Measurements from ENCODE around the gene SELENOW.
"Not testable (repeated sequence)": the region's sequence is repeated elsewhere in the genome, so short reads cannot be mapped to it uniquely, and the experiment has no call there.

Gene SELENOW

GRCh38 chr19:47813995-47814328 is 35.5 kb downstream of the SELENOW start:
- Histone ChIP-seq H3K4me1 (no peaks in the 10 kb centered on the region), H3K36me3 (no peaks in the 10 kb centered on the region), H3K4me3 (no peak overlapping the region), H3K27ac (no peak overlapping the region), H3K27me3 (peaks cover 0 to 14% of the 10 kb centered on the region in 2 donors), H3K9me3 (no peaks in the 10 kb centered on the region)
- no peak for DNase-seq
- TF ChIP-seq, protein P1, sequence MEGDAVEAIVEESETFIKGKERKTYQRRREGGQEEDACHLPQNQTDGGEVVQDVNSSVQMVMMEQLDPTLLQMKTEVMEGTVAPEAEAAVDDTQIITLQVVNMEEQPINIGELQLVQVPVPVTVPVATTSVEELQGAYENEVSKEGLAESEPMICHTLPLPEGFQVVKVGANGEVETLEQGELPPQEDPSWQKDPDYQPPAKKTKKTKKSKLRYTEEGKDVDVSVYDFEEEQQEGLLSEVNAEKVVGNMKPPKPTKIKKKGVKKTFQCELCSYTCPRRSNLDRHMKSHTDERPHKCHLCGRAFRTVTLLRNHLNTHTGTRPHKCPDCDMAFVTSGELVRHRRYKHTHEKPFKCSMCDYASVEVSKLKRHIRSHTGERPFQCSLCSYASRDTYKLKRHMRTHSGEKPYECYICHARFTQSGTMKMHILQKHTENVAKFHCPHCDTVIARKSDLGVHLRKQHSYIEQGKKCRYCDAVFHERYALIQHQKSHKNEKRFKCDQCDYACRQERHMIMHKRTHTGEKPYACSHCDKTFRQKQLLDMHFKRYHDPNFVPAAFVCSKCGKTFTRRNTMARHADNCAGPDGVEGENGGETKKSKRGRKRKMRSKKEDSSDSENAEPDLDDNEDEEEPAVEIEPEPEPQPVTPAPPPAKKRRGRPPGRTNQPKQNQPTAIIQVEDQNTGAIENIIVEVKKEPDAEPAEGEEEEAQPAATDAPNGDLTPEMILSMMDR (IDR thresholded peaks at IDR 0.05) = no peak
- intact Hi-C loops (cut with DNase I; ENCODE audit: low total_unique reads) = no loop called here

- intact Hi-C loops (cut with DNase I; ENCODE audit: low total_unique reads); H3K4me3 ChIP-seq; H3K4me1 ChIP-seq: not testable (repeated sequence)
Measured at GRCh38 chr19:47816270-47816669, 37.8 kb downstream of the SELENOW start.

DNA sequence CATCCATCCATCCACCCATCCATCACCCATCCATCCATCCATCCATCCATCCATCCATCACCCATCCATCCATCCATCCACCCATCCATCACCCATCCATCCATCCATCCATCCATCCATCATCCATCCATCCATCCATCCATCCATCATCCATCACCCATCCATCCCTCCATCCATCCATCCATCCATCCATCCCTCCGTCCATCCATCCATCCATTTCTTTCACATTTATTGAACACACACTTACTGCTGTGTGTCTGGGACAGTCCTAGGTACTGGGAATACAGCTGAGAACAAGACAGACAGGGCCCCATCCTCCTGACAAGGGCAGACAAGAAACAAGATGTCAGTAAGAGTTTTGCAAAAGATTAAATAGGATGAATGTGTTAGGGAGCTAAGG is 39.7 kb downstream of the SELENOW start:
- H3K9me3 ChIP-seq; H3K4me3 ChIP-seq; intact Hi-C loops (cut with DNase I; ENCODE audit: low total_unique reads); H3K27ac ChIP-seq; DNase-seq; H3K4me1 ChIP-seq; H3K36me3 ChIP-seq: not testable (repeated sequence)
- peaks cover 0 to 42% of the 10 kb centered on the region in 2 donors for H3K27me3 ChIP-seq

More at GRCh38 chr19:47816270-47816669, 37.8 kb downstream of the SELENOW start:
- peaks cover 0 to 33% of the 10 kb centered on the region in 2 donors for H3K27me3 ChIP-seq
- not testable (repeated sequence) for H3K36me3 ChIP-seq, DNase-seq, H3K27ac ChIP-seq, H3K9me3 ChIP-seq

DNA sequence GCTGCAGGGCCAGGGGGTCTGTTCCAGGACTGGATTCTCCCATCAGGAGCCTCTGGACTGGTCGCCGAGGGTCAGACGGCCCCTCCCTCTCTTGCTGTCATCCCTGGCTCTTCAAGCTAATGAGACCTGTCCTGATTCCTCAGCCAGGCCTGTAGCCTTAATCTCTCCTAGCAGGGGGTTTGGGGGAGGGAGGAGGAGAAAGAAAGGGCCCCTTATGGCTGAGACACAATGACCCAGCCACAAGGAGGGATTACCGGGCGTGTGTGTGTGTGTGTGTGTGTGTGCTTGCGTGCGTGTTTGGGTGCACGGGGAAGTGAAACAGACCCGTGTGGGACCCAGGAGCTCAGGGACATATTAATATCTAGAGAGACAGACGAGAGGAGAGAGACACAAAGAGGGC is 41.4 kb downstream of the SELENOW start:
- peaks cover 0 to 53% of the 10 kb centered on the region in 2 donors for H3K27me3 ChIP-seq
- TF ChIP-seq, protein P1 (IDR thresholded peaks at IDR 0.05) = no peak
- no peak overlapping the region for H3K4me3 ChIP-seq
- H3K9me3 ChIP-seq = no peaks in the 10 kb centered on the region
- intact Hi-C loops (cut with DNase I; ENCODE audit: low total_unique reads) = no loop called here
- H3K36me3 ChIP-seq = no peaks in the 10 kb centered on the region
- no peak overlapping the region for H3K27ac ChIP-seq
- no peak for DNase-seq
- H3K4me1 ChIP-seq = no peaks in the 10 kb centered on the region

DNA sequence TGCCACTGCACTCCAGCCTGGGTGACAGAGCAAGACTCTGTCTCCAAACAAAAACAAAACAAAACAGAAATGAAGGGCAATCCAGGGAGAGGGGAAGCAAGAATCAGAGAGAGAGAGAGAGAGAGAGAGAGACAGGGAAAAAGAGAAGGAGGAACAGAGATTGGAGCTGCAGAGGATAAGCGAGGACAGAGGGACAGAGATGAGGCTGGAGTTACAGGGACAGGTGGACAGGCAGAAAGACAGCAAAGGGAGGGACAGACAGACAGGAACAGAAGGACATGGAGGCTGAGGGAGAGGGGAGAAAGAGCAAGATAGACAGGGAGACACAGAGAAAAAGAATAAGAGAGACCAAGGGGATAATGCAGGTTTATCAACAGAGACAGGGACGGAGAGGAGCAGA is 41.9 kb downstream of the SELENOW start:
- TF ChIP-seq, protein P1 (IDR thresholded peaks at IDR 0.05) = no peak
- Histone ChIP-seq H3K27ac (no peak overlapping the region), H3K27me3 (peaks cover 0 to 53% of the 10 kb centered on the region in 2 donors), H3K9me3 (no peaks in the 10 kb centered on the region), H3K4me1 (no peaks in the 10 kb centered on the region), H3K36me3 (no peaks in the 10 kb centered on the region), H3K4me3 (no peak overlapping the region)
- no peak for DNase-seq
- intact Hi-C loops (cut with DNase I; ENCODE audit: low total_unique reads) = no loop called here

DNA sequence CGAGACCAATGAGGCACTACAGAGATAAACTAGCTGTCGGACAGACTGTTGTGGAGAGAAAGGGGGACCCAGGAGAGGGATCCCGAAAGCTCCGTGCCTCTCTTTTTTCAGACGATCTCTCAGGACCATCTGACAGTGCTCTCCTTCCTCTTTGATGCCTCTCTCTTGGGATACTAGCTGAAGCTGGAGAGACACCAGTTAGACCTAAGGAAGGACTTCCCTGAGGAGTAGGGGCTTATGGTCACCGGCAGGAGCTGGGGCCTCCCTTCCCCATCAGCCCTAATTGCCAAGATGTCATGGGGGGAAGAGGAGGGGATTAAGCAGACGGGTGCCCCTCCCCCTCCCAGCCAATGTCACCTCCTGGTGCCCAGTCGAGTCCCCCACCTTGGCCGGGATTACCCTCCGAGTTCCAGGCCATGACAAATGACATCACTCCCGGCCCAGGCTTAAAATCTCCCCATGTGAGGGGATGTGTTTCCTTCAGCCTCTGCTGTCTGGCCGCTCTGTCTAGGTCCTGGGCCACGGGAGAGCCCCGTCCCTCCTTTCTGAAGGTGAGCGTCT is 43.0 kb downstream of the SELENOW start, which contains the start of gene CRX:
Gene CRX, plus strand, starts transcription at position 478 of the 561 bp plus-strand sequence. CDS start 12,507 bp downstream, outside the sequence.
- H3K9me3 ChIP-seq = peaks cover 0 to 3% (median 2%) of the 10 kb centered on the region in 3 donors
- H3K36me3 ChIP-seq = no peaks in the 10 kb centered on the region
- no peak within 1 kb of the TSS for H3K4me3 ChIP-seq
- H3K27me3 ChIP-seq = peaks cover 0 to 58% of the 10 kb centered on the region in 2 donors
- H3K27ac ChIP-seq = no peak within 1 kb of the TSS
- intact Hi-C loops (cut with DNase I; ENCODE audit: low total_unique reads) = no loop called here
- no peak for DNase-seq
- TF ChIP-seq, protein P1 (IDR thresholded peaks at IDR 0.05) = no peak
- H3K4me1 ChIP-seq = no peaks in the 10 kb centered on the region

DNA sequence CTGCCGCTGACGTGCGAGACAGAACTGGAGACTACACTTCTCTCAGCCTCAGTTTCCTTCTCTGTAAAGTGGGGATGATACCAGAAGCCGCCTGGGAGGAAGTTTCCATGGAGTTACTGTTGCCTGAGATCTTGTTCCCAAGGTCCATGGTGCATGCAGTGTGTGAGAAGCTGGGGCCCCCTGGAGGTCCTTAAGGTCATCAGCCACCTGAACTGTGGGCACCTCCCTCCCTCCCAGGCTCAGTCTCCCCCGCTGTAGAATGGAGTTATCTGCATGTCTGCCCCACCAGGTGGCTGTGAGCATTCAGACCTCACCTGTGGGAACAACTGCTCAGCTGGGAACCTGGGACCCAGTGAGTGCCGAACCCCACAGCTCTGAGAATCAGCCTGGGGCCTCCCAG is 45.9 kb downstream of the SELENOW start:
- intact Hi-C loops (cut with DNase I; ENCODE audit: low total_unique reads) = no loop called here
- Histone ChIP-seq H3K27ac (no peak overlapping the region), H3K9me3 (peaks cover 0 to 8% (median 8%) of the 10 kb centered on the region in 3 donors), H3K36me3 (no peaks in the 10 kb centered on the region), H3K27me3 (peaks cover 0 to 46% of the 10 kb centered on the region in 2 donors), H3K4me3 (no peak overlapping the region), H3K4me1 (no peaks in the 10 kb centered on the region)
- TF ChIP-seq, protein P1 (IDR thresholded peaks at IDR 0.05) = no peak
- DNase-seq = no peak

Measured in tibial artery (tissue), 4 donors.